ENCODE results near the gene EXOC3L2. TPM values are rescaled to one million over a fixed set of nuclear protein-coding genes. Genes with fewer than 3 reads are reported as not detected.

The EXOC3L2 gene
- total RNA-seq, 1 donor from 2014 or later, result not detected

DNA sequence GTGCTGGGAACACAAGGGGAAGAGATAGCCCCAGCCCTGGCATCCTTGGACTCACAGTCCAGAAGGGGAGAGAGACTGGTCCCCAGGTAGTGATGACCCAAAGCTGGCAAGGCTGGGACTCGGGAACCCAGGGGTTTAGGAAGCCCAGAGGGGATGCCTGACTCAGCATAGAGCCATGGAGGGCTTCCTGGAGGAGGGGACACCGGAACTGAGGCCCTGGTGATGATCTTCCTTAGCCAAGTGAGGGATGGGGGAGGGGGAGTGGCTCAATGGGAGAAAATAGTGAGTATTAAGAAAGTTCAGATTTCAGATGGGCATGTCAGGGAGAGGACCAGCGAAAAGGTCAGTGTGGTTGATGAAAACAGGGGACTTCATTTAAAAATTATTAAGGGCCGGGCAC lies 26.8 kb downstream of the EXOC3L2 start:
- H3K27ac Mint-ChIP-seq, result no peak overlapping the region
- H3K36me3 Mint-ChIP-seq (ENCODE audit: insufficient read depth), result no peaks in the 10 kb centered on the region
- H3K4me1 Mint-ChIP-seq (ENCODE audit: low read depth), result peaks cover 3% of the 10 kb centered on the region
- no peaks in the 10 kb centered on the region for H3K9me3 Mint-ChIP-seq (ENCODE audit: low read depth)
- no peak overlapping the region for H3K4me3 Mint-ChIP-seq (ENCODE audit: low read depth)
- H3K27me3 Mint-ChIP-seq, result peaks cover 80% of the 10 kb centered on the region
- TF ChIP-seq, protein P1, sequence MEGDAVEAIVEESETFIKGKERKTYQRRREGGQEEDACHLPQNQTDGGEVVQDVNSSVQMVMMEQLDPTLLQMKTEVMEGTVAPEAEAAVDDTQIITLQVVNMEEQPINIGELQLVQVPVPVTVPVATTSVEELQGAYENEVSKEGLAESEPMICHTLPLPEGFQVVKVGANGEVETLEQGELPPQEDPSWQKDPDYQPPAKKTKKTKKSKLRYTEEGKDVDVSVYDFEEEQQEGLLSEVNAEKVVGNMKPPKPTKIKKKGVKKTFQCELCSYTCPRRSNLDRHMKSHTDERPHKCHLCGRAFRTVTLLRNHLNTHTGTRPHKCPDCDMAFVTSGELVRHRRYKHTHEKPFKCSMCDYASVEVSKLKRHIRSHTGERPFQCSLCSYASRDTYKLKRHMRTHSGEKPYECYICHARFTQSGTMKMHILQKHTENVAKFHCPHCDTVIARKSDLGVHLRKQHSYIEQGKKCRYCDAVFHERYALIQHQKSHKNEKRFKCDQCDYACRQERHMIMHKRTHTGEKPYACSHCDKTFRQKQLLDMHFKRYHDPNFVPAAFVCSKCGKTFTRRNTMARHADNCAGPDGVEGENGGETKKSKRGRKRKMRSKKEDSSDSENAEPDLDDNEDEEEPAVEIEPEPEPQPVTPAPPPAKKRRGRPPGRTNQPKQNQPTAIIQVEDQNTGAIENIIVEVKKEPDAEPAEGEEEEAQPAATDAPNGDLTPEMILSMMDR (IDR thresholded peaks at IDR 0.05; ENCODE audit: unreplicated experiment), result no peak
- DNase-seq (ENCODE audit: low spot score, unreplicated experiment), result no peak

DNA sequence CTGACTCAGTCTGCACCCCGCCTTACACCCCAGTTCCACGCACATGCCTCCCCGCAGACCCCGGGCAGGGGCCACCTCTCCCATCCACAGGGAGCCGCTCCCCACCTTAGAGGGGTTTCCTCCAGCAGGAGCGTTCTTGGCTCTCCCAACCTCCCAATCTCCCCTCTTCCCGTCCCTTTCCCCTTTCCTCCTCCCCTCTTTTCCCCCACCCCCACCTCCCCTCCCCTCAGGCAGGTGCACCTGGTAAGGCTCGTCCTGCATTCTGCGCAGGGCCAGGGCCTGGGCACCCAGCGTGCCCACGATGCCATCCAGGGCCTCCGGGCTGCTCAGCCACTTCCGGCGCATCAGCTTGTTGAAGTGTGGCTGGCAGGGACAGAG lies 27.3 kb downstream of the EXOC3L2 start:
- Mint-ChIP-seq H3K4me1 (ENCODE audit: low read depth) (peaks cover 3% of the 10 kb centered on the region), H3K27me3 (peaks cover 81% of the 10 kb centered on the region), H3K9me3 (ENCODE audit: low read depth) (no peaks in the 10 kb centered on the region), H3K4me3 (ENCODE audit: low read depth) (no peak overlapping the region), H3K36me3 (ENCODE audit: insufficient read depth) (no peaks in the 10 kb centered on the region), H3K27ac (no peak overlapping the region)
- TF ChIP-seq, protein P1 (IDR thresholded peaks at IDR 0.05; ENCODE audit: unreplicated experiment), result no peak
- DNase-seq (ENCODE audit: low spot score, unreplicated experiment), result no peak

DNA sequence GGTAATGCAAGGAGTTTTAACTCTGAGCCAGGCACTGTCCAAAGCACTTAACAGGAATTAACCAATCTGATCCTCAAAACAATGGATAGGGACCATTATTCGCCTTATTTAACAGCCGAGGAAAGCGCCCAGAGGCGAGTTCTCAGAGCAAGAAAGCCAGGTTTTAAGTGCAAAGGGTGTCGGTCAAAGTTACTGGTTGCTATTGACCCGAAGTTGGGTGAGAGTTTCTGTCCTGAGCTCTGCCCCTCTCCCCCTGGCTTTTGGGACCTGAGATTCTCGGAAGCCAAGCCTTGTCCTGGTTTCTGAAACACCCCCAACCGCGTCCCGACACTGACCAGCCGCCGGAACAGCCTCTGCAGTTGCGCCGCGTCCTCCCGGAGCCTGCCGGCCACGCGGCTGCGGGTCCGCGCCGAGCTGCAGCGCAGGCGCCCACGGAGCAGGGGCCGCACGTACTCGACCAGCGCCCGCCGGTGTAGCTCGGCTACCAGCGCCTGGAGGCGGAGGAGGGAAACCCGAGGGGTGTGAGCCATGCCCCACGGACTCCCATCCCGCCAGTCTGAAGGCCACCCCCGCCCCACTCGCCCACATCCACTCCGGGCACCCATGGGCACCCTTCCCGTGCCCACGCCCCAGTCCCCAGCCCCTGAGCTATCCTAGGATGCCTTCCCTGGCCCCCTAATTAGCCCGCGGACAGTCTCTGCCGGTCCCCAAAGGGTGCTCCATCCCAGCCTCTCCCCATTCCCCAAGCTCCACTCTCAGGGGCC lies 27.8 kb downstream of the EXOC3L2 start:
- Mint-ChIP-seq H3K4me1 (ENCODE audit: low read depth) (peaks cover 3% of the 10 kb centered on the region), H3K27me3 (peaks cover 75% of the 10 kb centered on the region), H3K9me3 (ENCODE audit: low read depth) (no peaks in the 10 kb centered on the region), H3K4me3 (ENCODE audit: low read depth) (no peak overlapping the region), H3K27ac (no peak overlapping the region), H3K36me3 (ENCODE audit: insufficient read depth) (no peaks in the 10 kb centered on the region)
- TF ChIP-seq, protein P1 (IDR thresholded peaks at IDR 0.05; ENCODE audit: unreplicated experiment), result no peak
- DNase-seq (ENCODE audit: low spot score, unreplicated experiment), result no peak

DNA sequence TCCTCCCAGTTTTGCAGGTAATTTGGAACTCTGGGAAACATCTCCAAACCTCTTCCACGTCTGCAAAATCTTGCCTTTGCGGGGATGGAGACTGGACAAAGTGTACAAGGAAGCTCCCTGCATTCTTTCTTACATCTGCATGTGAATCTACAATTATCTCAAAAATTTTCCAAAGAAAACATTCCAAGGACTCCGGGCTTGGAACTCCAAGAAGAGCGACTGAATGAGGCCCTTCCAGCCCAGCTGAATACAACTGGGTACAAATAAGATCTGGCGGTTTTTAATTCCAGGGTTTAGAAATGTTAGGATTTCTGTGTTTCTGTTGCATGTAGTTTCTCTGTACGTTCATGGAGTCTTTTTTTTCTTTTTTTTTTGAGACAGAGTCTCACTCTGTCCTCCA lies 28.5 kb downstream of the EXOC3L2 start:
- Mint-ChIP-seq H3K27ac (no peak overlapping the region), H3K4me3 (ENCODE audit: low read depth) (no peak overlapping the region), H3K27me3 (peaks cover 68% of the 10 kb centered on the region), H3K4me1 (ENCODE audit: low read depth) (peaks cover 3% of the 10 kb centered on the region), H3K36me3 (ENCODE audit: insufficient read depth) (no peaks in the 10 kb centered on the region), H3K9me3 (ENCODE audit: low read depth) (no peaks in the 10 kb centered on the region)
- no peak for DNase-seq (ENCODE audit: low spot score, unreplicated experiment)
- TF ChIP-seq, protein P1 (IDR thresholded peaks at IDR 0.05; ENCODE audit: unreplicated experiment), result no peak

DNA sequence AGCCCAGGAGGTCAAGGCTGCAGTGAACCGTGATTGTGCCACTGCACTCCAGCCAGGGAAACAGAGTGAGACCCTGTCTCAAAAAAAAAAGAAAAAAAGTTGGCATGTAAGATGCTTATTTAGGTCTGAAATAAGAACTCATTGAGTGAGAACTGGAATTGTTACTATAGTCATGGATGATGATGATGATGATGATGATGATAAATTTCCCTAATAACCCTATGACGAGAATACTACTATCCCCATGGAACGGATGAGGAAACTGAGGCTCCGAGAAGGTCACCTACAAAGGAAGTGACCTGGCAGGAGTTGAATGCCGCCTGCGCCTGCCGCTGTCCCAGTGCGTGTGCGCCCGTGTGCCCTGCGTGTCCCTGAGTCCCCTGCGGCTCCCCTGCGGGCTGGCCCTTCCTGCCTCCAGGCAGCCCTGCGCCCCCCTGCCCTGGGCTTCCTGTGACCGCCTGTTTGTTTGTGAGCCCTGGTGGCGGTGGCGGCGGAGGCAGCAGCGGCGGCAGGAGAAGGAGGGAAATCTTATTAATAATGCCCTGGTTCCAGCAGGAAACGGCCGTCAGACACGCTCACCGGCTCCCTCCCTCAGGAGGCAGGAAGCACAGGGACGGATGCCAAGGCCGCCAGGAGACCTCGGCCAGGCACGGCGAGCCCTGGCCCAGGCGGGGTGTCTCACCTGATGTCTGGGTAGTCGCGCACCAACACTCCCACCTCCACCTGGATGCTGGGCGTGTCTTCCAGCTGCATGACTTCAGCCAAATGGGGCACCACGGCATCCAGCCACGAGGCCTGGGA lies 29.6 kb downstream of the EXOC3L2 start:
- no peaks in the 10 kb centered on the region for H3K36me3 Mint-ChIP-seq (ENCODE audit: insufficient read depth)
- no peaks in the 10 kb centered on the region for H3K9me3 Mint-ChIP-seq (ENCODE audit: low read depth)
- TF ChIP-seq, protein P1 (IDR thresholded peaks at IDR 0.05; ENCODE audit: unreplicated experiment), result no peak
- no peak overlapping the region for H3K4me3 Mint-ChIP-seq (ENCODE audit: low read depth)
- peaks cover 6% of the 10 kb centered on the region for H3K4me1 Mint-ChIP-seq (ENCODE audit: low read depth)
- no peak overlapping the region for H3K27ac Mint-ChIP-seq
- H3K27me3 Mint-ChIP-seq, result peaks cover 65% of the 10 kb centered on the region
- DNase-seq (ENCODE audit: low spot score, unreplicated experiment), result peak; percentile 27
